ENCODE results near the gene RTN4RL1. TPM values are rescaled to one million over a fixed set of nuclear protein-coding genes. Genes with fewer than 3 reads are reported as not detected.

RTN4RL1 gene
- total RNA-seq, 1 donor from 2014 or later = 3.7 TPM

DNA sequence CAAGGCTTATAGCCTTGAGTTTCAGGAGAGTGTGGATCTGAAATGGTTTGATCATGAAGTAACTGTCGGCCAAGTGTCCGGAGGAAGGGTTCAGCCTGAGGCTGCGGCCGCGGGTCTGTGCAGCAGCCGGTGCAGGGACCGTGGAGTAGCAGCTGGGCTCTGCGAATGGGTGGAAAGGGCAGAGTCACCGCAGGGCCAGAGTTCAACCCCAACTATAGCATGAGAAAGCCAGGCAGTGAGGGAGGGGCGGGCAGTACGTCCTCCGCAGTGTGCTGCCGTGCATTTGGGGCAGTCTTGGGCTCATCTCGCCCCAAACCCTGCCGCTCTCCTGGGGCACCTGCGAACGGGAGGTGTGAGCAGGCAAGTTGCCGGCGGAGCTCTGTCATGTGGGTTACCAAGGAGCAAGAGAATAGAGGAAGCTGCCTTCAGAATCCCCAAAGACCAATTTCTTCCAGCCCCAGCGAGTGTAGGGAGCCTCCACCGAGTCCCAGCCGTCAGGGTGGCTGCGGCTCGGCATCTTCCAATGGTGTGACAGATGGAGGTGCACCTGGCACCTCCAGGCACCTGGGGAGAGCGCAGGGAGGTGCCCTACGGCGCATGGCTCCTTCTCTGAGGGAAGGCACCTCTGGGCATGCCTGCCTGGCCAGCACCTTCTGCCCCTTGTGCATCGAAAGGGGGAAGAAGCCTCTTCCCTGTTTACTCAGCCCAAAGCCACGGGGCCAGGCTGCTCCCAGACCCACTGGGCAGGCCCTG lies 108.0 kb downstream of the RTN4RL1 start:
- TF ChIP-seq, protein P1, sequence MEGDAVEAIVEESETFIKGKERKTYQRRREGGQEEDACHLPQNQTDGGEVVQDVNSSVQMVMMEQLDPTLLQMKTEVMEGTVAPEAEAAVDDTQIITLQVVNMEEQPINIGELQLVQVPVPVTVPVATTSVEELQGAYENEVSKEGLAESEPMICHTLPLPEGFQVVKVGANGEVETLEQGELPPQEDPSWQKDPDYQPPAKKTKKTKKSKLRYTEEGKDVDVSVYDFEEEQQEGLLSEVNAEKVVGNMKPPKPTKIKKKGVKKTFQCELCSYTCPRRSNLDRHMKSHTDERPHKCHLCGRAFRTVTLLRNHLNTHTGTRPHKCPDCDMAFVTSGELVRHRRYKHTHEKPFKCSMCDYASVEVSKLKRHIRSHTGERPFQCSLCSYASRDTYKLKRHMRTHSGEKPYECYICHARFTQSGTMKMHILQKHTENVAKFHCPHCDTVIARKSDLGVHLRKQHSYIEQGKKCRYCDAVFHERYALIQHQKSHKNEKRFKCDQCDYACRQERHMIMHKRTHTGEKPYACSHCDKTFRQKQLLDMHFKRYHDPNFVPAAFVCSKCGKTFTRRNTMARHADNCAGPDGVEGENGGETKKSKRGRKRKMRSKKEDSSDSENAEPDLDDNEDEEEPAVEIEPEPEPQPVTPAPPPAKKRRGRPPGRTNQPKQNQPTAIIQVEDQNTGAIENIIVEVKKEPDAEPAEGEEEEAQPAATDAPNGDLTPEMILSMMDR (IDR thresholded peaks at IDR 0.05) = no peak
- no peak for TF ChIP-seq POLR2A (IDR thresholded peaks at IDR 0.05)
- TF ChIP-seq POLR2AphosphoS5 (IDR thresholded peaks at IDR 0.05; ENCODE audit: insufficient read depth in 1 of 2, low read depth in 1 of 2) = no peak
- Histone ChIP-seq H3K27me3 (no peaks in the 10 kb centered on the region), H3K9me3 (no peaks in the 10 kb centered on the region), H3K36me3 (no peaks in the 10 kb centered on the region), H3K4me1 (no peaks in the 10 kb centered on the region), H3K27ac (no peak overlapping the region), H3K4me3 (no peak overlapping the region)
- DNase-seq (ENCODE audit: extremely low spot score in 2 of 2) = no peak
- intact Hi-C loops (cut with DNase I) = no loop called here

DNA sequence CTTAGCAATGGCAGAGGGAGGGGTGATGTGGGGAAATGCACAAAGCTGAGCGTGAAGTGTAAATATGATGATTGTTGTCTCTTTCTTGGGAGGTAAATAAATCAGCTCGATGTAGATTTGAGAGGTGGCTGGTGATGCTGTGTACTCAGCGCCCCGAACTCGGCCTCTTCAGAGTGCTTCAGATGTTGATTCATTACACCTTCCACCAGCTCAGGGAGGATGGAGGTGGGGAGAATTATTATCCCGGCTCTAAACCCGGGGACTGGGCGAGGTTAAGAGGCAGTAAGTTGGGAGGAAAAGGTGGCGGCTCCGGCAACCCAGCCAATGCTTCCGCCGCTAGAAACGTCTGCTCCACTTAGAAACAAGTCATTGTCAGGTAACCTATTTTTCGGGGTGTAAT lies 108.8 kb downstream of the RTN4RL1 start:
- H3K36me3 ChIP-seq = no peaks in the 10 kb centered on the region
- H3K4me3 ChIP-seq = no peak overlapping the region
- H3K27ac ChIP-seq = no peak overlapping the region
- no peaks in the 10 kb centered on the region for H3K9me3 ChIP-seq
- no peaks in the 10 kb centered on the region for H3K27me3 ChIP-seq
- no peaks in the 10 kb centered on the region for H3K4me1 ChIP-seq
- TF ChIP-seq, protein P1 (IDR thresholded peaks at IDR 0.05) = no peak
- TF ChIP-seq POLR2AphosphoS5 (IDR thresholded peaks at IDR 0.05; ENCODE audit: insufficient read depth in 1 of 2, low read depth in 1 of 2) (no peak), POLR2A (IDR thresholded peaks at IDR 0.05) (no peak)
- intact Hi-C loops (cut with DNase I) = no loop called here
- DNase-seq (ENCODE audit: extremely low spot score in 2 of 2) = no peak

DNA sequence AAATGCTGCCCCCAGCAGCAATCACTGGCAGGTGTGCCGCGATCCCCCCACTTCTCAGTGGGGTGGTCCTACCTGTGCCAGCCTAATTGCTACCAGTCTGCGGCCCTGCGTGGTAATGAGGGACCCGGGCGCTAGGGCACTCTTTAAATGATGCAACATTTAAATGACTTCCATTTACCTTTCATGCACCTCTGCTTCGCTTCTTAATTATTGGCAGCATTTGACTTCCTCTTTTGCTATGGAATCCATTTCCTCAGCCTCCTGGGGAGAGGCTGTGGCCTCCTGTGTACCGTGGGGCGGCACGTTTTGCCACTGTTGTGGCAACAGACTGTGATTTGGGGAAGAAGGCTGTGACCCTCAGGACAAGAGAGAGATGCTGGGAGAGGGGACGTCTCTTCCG lies 109.2 kb downstream of the RTN4RL1 start:
- TF ChIP-seq POLR2AphosphoS5 (IDR thresholded peaks at IDR 0.05; ENCODE audit: insufficient read depth in 1 of 2, low read depth in 1 of 2) = no peak
- TF ChIP-seq, protein P1 (IDR thresholded peaks at IDR 0.05) = no peak
- TF ChIP-seq POLR2A (IDR thresholded peaks at IDR 0.05) = no peak
- intact Hi-C loops (cut with DNase I) = no loop called here
- no peak for DNase-seq (ENCODE audit: extremely low spot score in 2 of 2)

DNA sequence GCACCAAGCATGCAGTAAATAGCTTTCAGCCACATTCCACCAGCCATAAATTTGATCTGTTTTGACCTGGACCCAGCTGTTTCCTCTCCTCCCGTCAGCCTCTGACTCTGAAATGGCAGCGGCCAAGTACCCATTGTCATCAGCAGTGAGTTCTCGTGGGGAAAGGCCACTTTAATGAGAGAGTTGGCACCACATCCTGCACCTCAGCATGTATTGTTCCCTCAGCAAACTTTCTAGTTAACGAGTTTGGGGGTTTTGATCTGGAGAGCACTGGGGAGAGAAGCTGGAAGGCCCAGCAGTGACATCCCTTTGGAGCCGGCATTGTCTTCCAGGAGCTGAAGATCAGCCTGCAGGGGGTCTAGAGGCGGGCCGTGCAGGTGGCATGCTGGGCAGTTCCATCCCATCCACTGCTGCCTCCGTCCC lies 110.5 kb downstream of the RTN4RL1 start:
- no peak overlapping the region for H3K27ac ChIP-seq
- no peaks in the 10 kb centered on the region for H3K4me1 ChIP-seq
- H3K4me3 ChIP-seq = no peak overlapping the region
- TF ChIP-seq POLR2AphosphoS5 (IDR thresholded peaks at IDR 0.05; ENCODE audit: insufficient read depth in 1 of 2, low read depth in 1 of 2) (no peak), POLR2A (IDR thresholded peaks at IDR 0.05) (no peak)
- TF ChIP-seq, protein P1 (IDR thresholded peaks at IDR 0.05) = no peak
- no peaks in the 10 kb centered on the region for H3K36me3 ChIP-seq
- no peaks in the 10 kb centered on the region for H3K9me3 ChIP-seq
- no peak for DNase-seq (ENCODE audit: extremely low spot score in 2 of 2)
- intact Hi-C loops (cut with DNase I) = no loop called here
- H3K27me3 ChIP-seq = no peaks in the 10 kb centered on the region

More for the DNA sequence above, 109.2 kb downstream of the RTN4RL1 start:
- no peaks in the 10 kb centered on the region for H3K4me1 ChIP-seq
- H3K27me3 ChIP-seq = no peaks in the 10 kb centered on the region
- no peak overlapping the region for H3K27ac ChIP-seq
- no peak overlapping the region for H3K4me3 ChIP-seq
- H3K9me3 ChIP-seq = no peaks in the 10 kb centered on the region
- H3K36me3 ChIP-seq = no peaks in the 10 kb centered on the region

DNA sequence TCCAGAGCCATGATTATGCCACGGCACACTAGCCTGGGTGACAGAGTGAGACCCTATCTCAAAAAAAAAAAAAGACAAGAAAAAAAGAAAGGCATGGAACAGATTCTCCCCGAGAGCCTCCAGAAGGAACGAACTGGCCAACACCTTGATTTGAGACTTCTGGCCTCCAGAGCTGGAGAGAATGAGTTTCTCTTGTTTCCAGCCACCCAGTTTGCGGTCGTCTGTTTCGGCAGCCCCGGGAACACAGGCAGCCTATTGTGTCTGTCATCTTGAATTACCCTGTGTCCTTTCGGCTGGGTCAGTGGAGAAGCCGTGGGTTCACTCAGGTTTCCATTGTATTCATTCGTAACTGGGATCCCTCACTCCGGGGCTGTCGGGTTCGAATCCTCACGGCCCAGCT lies 111.4 kb downstream of the RTN4RL1 start:
- Histone ChIP-seq H3K27ac (no peak overlapping the region), H3K4me1 (peaks cover 4% of the 10 kb centered on the region), H3K9me3 (no peaks in the 10 kb centered on the region), H3K27me3 (no peaks in the 10 kb centered on the region), H3K4me3 (no peak overlapping the region), H3K36me3 (no peaks in the 10 kb centered on the region)
- DNase-seq (ENCODE audit: extremely low spot score in 2 of 2) = no peak
- intact Hi-C loops (cut with DNase I) = no loop called here
- no peak for TF ChIP-seq POLR2AphosphoS5 (IDR thresholded peaks at IDR 0.05; ENCODE audit: insufficient read depth in 1 of 2, low read depth in 1 of 2)
- TF ChIP-seq, protein P1 (IDR thresholded peaks at IDR 0.05) = no peak

Data from vagina (tissue), 2 donors.